NCI-H2196 (cell line): ENCODE data around the gene UCN2.

Source experiments
- DNase-seq: peaks from one replicate; lab custom pipeline; 2025; ENCODE audit not compliant: unreplicated experiment; lab: John Stamatoyannopoulos, UW

UCN2 gene, protein sequence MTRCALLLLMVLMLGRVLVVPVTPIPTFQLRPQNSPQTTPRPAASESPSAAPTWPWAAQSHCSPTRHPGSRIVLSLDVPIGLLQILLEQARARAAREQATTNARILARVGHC

GRCh38 chr3:48563382-48563918 is at the start of gene UCN2:
TSS of gene UCN2 (minus strand) at chr3:48563781. CDS start at chr3:48563124, 657 bp downstream.
- DNase-seq, result no peak

DNA sequence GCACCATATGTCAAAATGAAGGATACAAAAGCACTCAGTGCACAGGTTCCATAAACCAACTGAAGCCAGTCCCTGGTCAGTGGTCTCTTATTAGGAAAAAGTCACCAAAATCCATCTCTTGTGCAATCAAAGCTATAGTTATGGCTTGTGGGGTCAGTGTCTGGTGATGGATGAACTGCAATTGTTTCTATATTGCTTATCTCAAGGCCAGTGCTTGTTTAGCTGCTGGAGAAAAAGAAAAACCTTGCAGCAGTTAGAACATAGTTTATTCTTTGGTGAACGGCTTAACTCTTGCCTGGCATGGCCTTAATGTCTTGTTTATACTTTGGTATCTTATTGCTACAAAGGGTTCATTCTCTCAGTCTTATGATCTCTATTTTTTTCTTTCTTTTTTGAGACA is 48.7 kb upstream of the UCN2 start:
- DNase-seq, result no peak

- peak; percentile 81 for DNase-seq
Observed at GRCh38 chr3:48609088-48610005, 45.8 kb upstream of the UCN2 start, which contains the start of gene UQCRC1. TSS of gene UQCRC1 (minus strand) at chr3:48609646. CDS start at chr3:48609620, 26 bp downstream.

DNA sequence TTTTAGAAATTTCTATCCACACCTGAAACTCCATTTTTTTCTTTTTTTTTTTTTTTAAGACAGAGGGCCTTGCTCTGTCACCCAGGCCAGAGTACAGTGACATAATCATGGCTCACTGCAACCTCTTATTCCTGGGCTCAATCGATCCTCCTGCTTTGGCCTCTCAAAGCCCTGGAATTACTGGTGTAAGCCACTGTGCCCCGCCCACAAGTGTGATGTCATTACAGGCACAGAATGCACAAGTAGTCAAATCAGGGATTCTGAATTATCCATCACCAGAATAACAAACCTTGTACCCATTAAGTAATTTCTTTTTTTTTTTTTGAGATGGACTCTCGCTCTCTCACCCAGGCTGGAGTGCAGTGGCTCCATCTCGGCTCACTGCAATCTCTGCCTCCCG is 43.9 kb upstream of the UCN2 start:
- peak; percentile 3 for DNase-seq

DNA sequence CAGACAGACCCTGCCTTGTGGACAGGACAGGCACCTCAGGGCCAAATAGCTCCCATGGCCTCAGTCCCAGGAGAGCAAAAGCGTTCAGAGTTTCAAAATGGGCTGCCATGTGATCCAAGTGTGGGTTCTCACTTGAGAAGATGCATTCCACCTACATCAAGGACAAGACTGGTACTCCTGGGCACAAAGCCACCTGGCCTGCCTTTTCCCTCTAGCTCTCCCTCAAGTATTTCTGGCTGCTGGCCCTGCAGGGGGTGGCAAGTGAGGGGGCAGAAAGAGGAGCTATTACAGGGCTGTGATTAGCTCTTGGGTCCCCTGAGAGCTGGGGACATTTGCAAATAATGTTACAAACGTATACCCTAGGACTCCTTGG is 38.0 kb upstream of the UCN2 start:
- no peak for DNase-seq

- DNase-seq, result no peak
Observed at GRCh38 chr3:48600711-48601621, 37.4 kb upstream of the UCN2 start.

DNA sequence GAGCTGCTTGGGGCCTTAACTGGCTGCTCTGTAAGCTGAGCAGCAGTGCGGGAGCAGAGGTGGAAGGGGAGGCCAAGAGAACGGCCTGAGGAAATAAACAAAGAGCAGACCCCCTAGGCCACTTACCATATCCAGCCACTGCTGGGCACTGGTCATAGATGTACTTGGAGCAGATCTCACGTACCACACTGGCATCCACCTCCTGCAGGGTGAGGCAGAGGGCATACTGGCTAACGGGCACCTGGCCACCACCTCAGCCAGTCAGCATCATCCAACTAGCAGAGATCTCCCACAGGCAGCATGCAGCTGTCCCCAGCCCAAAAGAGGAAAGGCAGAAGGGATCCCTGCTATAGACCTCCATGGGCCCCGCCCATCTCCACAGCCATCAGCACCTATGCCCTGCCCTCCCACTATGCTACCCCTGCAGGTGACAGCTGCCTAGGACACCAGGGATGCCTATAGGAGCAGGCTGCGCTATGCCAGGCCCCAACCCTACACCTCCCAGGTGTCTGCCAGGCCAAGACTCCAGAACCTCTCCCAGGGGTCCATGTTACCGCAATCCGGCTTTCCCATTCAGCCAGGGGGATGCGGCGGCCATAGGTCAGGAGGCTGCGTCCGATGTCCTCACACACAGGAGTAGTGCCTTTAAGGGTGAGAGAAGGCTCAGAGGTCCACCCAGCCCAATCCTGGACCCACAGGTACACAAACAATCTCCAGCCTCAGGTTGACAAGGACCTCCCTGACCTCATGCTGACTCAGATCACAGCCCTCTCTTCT is 36.1 kb upstream of the UCN2 start:
- no peak for DNase-seq

DNA sequence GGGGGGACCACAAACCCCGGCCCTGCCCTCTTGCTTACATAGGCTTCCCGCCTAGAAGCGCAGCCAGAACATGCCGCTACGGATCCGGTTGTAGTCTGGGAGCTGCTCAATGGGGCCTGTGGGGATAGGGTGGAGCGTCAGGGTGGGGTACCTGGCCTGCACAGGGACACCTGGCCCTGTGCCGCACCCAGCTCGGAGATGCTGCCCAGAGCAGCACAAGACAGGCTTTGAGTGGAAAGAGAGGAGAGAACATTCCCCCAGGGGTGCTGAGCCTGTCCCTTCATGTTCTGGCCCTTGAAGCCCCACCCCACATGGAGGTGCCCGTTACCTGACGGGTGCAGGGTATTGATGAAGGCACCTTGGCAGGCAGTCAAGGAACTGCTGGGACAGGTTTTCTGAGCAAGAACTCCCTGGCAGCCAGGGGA is 35.5 kb upstream of the UCN2 start:
- no peak for DNase-seq

DNA sequence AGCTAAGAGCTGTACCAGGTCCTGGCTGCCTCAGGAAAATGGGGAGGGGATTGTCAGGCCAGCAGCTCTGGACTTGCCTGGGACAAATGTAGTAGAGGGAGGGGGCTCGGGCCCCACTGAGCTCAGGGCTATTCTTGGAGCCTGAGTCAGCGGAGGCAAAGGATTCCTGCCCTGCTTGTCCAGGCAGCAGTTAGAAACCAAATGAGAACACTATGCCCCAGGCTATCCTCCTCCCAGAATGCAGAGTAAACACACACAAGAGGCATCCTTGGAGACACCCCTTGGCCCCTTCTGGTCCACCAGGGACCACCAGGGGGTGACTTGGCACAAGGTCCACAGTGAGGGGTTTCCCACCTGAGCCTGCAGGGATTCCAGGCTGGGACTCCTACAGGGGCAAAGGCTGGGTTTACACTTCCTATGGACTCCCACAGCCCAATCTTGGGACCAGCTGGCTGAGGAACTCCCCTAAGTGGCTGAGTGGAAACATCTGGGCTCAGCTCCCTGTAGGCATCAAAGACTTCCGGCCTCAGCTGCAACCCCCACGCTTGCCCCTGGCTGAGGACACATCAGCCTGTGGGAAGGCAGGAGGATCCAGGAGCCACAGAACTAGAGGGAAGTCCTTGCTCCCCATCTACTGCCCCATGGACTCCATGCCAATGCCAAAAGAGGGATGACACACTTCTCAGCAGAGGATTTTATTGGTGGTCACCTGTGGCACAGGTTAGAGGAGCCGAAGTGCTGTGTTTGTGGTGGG is 34.9 kb upstream of the UCN2 start:
- no peak for DNase-seq

- no peak for DNase-seq
Observed at GRCh38 chr3:48597408-48597800, 33.8 kb upstream of the UCN2 start.

DNA sequence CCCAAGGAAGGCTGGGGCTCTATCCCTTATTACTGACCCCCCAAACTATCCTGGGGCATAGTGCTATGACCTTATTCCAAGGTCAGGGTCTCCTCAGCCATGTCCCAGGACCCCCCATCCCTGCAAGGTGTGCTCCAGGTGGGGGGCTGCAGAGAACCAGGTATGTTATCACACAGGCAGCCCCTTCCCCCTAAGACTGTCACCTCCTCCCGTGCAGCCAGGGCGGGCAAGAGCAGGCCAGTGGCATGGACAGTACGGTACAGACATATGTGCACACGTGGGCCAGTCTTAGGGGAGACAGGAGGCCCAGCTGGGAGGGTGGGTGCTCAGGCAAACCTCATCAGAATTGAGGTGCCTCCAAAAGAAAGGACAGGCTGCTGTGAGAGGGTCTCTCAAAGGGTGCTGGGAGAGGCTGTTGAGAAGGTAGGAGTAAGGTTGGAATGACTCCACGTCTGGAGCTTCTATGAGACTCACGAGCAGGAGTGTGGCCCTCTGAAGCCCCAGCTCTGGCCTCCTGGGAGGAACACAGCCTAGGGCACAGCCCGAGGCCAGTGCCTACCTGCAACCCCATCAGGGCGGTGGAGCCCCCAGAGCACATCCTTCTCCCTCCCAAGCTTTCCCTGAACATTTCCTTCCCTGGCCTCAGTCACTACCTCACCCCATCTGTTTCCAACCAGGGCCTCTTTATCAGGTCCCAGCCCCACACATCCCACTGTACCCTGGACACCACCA is 33.3 kb upstream of the UCN2 start:
- no peak for DNase-seq

- no peak for DNase-seq
Observed at GRCh38 chr3:48596157-48596556, 32.6 kb upstream of the UCN2 start.

DNA sequence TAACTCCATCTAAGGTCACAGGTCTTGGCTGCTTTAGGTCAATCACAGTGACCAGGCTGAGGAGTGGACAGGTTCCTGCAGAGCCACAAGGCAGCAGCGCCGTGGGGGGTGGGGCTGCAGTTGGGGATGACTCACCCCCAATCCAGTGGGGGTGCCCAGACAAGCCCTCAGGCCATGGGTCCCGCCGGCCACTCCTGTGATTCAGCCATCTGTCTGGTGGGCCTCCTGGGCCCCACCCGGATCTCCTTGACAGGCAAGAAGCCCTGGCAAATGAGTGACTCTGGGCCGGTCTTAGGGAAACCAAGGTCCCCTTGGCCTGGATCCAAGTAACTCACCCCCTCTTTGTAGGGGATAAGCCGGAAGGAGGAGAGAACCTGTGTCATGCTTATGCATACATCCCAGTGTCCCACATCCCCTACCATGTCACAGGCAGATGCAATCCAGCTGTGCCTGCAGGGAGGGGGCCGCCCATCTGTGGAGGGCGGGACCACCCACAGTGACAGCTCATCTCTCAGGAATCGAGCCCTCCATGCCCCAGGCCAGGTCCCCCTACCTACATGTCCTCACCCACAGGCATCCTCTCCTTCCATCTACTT is 32.0 kb upstream of the UCN2 start:
- no peak for DNase-seq

DNA sequence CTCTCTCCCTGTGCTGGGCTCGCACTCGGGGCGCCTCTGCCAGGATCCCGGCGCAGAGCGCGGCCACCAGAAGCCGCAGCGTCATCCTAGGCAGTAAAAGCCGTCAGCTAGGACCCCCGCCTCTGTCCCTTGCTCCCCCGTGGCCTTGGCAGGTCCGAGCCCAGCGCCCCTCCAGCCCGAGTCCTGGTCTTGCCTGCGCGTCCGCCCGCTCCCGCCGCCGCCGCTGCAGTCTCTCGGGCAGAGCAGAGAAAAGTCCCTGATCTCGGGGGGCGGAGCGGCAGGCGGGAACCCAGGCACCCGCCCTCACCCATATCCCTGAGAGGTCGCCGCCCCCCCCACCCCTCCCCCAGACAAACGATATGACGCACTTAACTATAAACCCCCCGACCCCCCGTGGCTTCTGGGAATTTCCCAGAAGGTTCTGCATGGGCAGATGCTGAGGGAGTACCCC is 31.5 kb upstream of the UCN2 start, which contains the start of gene COL7A1:
Gene COL7A1 (minus strand): TSS at position 255 of the 451 bp plus-strand sequence. CDS start 170 bp downstream, at position 85.
- DNase-seq, result no peak

- no peak for DNase-seq
Observed at GRCh38 chr3:48594417-48595049, 31.0 kb upstream of the UCN2 start.

- no peak for DNase-seq
Observed at GRCh38 chr3:48593337-48593736, 29.8 kb upstream of the UCN2 start.

GRCh38 chr3:48592519-48593087 is 29.0 kb upstream of the UCN2 start:
- no peak for DNase-seq
